ENCODE results near the gene ARL14EPL.

The ARL14EPL gene

DNA sequence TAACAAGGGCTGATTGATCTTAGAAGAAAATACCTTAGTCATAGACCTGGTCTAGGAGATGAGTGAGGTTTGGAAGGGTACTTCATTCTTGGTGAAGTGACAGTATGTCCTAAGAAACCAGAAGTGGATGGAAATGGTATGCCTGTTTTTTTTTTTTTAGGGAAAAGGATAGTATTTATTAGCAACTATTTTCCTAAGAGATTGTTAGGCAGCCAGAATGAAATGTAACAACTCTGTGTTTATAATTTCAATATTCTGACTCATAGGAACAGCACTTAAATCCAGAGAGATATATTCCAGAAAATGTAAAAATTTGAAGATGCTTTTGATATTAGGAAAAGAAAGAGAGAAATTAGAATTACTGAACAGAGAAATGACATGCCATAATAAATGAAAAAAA is 21.2 kb upstream of the ARL14EPL start:
- Histone ChIP-seq H3K4me2 (ENCODE audit: low read depth, low read length, poor library complexity, severe bottlenecking) (no peak overlapping the region), H3F3A (ENCODE audit: low read depth) (no peaks in the 10 kb centered on the region), H4K20me1 (ENCODE audit: insufficient read depth, low read length, poor library complexity, severe bottlenecking) (no peaks in the 10 kb centered on the region), H3K4me1 (ENCODE audit: insufficient read depth, low read length, poor library complexity, severe bottlenecking) (no peaks in the 10 kb centered on the region), H3K79me2 (ENCODE audit: insufficient read depth, low read length) (no peaks in the 10 kb centered on the region), H2AFZ (ENCODE audit: low read length) (no peak overlapping the region), H3K4me3 (ENCODE audit: low read length, poor library complexity, severe bottlenecking) (no peak overlapping the region), H3K27me3 (ENCODE audit: insufficient read depth, low read length, poor library complexity, severe bottlenecking) (no peaks in the 10 kb centered on the region), H3K9me2 (replicated peaks; ENCODE audit: low read depth, low read length) (no peaks in the 10 kb centered on the region), H3K9ac (ENCODE audit: low read depth, low read length, poor library complexity, severe bottlenecking) (no peak overlapping the region), H3K9me3 (ENCODE audit: insufficient read depth, low read depth, low read length) (no peaks in the 10 kb centered on the region), H3K36me3 (ENCODE audit: insufficient read depth, low read length) (no peaks in the 10 kb centered on the region)
- TF ChIP-seq, protein P1, sequence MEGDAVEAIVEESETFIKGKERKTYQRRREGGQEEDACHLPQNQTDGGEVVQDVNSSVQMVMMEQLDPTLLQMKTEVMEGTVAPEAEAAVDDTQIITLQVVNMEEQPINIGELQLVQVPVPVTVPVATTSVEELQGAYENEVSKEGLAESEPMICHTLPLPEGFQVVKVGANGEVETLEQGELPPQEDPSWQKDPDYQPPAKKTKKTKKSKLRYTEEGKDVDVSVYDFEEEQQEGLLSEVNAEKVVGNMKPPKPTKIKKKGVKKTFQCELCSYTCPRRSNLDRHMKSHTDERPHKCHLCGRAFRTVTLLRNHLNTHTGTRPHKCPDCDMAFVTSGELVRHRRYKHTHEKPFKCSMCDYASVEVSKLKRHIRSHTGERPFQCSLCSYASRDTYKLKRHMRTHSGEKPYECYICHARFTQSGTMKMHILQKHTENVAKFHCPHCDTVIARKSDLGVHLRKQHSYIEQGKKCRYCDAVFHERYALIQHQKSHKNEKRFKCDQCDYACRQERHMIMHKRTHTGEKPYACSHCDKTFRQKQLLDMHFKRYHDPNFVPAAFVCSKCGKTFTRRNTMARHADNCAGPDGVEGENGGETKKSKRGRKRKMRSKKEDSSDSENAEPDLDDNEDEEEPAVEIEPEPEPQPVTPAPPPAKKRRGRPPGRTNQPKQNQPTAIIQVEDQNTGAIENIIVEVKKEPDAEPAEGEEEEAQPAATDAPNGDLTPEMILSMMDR (conservative IDR thresholded peaks at IDR 0.05; ENCODE audit: low read length), result no peak
- no peak for TF ChIP-seq EZH2phosphoT487 (IDR thresholded peaks at IDR 0.05; ENCODE audit: borderline replicate concordance)

DNA sequence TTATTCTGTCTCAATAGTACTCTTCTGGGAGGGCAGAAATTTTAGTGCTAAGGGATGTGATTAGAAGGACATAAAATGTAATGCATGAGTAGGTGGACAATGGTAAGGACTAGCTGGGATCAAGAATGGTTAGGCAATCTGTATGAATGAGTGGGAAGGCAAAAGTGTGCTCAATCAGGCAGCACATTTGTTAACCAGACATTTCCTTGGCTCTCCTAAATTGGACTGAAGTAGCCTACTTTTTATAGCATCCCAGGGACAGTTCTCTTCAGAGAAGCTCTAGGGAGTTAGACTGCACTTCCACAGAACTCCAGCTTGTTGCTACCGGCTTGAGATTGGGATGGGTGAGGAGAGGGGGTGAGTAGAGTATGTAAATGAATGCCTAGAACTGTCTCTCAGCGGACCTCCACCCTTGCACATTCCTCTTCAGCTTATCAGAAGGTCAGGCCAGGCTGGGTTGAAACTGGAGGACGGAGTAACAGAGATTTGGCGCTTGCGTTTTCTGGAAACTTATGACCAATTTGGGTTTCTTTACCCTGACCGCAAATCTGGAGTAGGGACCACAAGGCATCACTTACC is 19.0 kb upstream of the ARL14EPL start:
- Histone ChIP-seq H3K27me3 (ENCODE audit: insufficient read depth, low read length, poor library complexity, severe bottlenecking) (no peaks in the 10 kb centered on the region), H3K9me3 (ENCODE audit: insufficient read depth, low read depth, low read length) (no peaks in the 10 kb centered on the region), H3K4me2 (ENCODE audit: low read depth, low read length, poor library complexity, severe bottlenecking) (no peak overlapping the region), H2AFZ (ENCODE audit: low read length) (no peak overlapping the region), H3K79me2 (ENCODE audit: insufficient read depth, low read length) (no peaks in the 10 kb centered on the region), H3F3A (ENCODE audit: low read depth) (no peaks in the 10 kb centered on the region), H4K20me1 (ENCODE audit: insufficient read depth, low read length, poor library complexity, severe bottlenecking) (no peaks in the 10 kb centered on the region), H3K9ac (ENCODE audit: low read depth, low read length, poor library complexity, severe bottlenecking) (no peak overlapping the region), H3K4me3 (ENCODE audit: low read length, poor library complexity, severe bottlenecking) (no peak overlapping the region), H3K9me2 (replicated peaks; ENCODE audit: low read depth, low read length) (no peaks in the 10 kb centered on the region), H3K36me3 (ENCODE audit: insufficient read depth, low read length) (no peaks in the 10 kb centered on the region), H3K4me1 (ENCODE audit: insufficient read depth, low read length, poor library complexity, severe bottlenecking) (no peaks in the 10 kb centered on the region)
- TF ChIP-seq, protein P1 (conservative IDR thresholded peaks at IDR 0.05; ENCODE audit: low read length), result no peak
- no peak for TF ChIP-seq EZH2phosphoT487 (IDR thresholded peaks at IDR 0.05; ENCODE audit: borderline replicate concordance)

DNA sequence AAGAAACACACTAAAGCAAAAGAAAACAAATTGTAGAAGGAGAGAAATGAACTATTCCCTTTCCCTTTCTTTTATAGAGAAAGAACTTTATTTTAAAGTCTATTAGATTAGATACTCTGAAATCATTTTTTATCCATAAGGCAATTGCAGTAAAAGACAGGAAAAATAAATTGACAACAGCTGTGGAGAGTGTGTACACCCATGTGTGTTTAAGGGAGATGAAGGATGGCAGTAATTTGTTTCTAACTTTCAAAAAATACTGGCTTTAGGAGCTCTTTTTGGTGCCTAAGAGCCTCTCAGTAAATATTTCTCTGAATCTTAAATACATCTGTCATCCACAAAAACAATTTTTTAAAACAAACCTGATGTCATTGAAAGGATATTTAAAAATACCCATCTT is 18.3 kb upstream of the ARL14EPL start:
- Histone ChIP-seq H3K9me2 (replicated peaks; ENCODE audit: low read depth, low read length) (no peaks in the 10 kb centered on the region), H3K79me2 (ENCODE audit: insufficient read depth, low read length) (no peaks in the 10 kb centered on the region), H3K9ac (ENCODE audit: low read depth, low read length, poor library complexity, severe bottlenecking) (no peak overlapping the region), H2AFZ (ENCODE audit: low read length) (no peak overlapping the region), H3K9me3 (ENCODE audit: insufficient read depth, low read depth, low read length) (no peaks in the 10 kb centered on the region), H3K27me3 (ENCODE audit: insufficient read depth, low read length, poor library complexity, severe bottlenecking) (no peaks in the 10 kb centered on the region), H3K4me2 (ENCODE audit: low read depth, low read length, poor library complexity, severe bottlenecking) (no peak overlapping the region), H3K36me3 (ENCODE audit: insufficient read depth, low read length) (no peaks in the 10 kb centered on the region), H3K4me1 (ENCODE audit: insufficient read depth, low read length, poor library complexity, severe bottlenecking) (no peaks in the 10 kb centered on the region), H3F3A (ENCODE audit: low read depth) (no peaks in the 10 kb centered on the region), H3K4me3 (ENCODE audit: low read length, poor library complexity, severe bottlenecking) (no peak overlapping the region), H4K20me1 (ENCODE audit: insufficient read depth, low read length, poor library complexity, severe bottlenecking) (no peaks in the 10 kb centered on the region)
- TF ChIP-seq EZH2phosphoT487 (IDR thresholded peaks at IDR 0.05; ENCODE audit: borderline replicate concordance), result no peak
- TF ChIP-seq, protein P1 (conservative IDR thresholded peaks at IDR 0.05; ENCODE audit: low read length), result no peak

All from Loucy (cell line).